ENCODE measurements around the gene CADPS.

- TF ChIP-seq REST (IDR thresholded peaks at IDR 0.05; ENCODE audit: borderline replicate concordance) (no peak), POLR2AphosphoS5 (IDR thresholded peaks at IDR 0.05) (no peak), EZH2 (IDR thresholded peaks at IDR 0.05; ENCODE audit: borderline replicate concordance, insufficient read depth, low read length, poor library complexity, severe bottlenecking) (no peak), CTCF (IDR thresholded peaks at IDR 0.05; ENCODE audit: poor library complexity, severe bottlenecking) (no peak), TAF1 (IDR thresholded peaks at IDR 0.05; ENCODE audit: low read depth) (no peak)
Observed at GRCh38 chr3:62570888-62571287, 304.3 kb downstream of the CADPS start.

All from neural cell (in vitro differentiated cells).